Measurements from ENCODE around the gene POLA2.
A peak's percentile ranks its signal among the peaks of the same experiment; 100 is the strongest.
"Not testable (repeated sequence)": the region's sequence is repeated elsewhere in the genome, so short reads cannot be mapped to it uniquely, and the experiment has no call there.

The POLA2 gene

GRCh38 chr11:65261591-65262380 lies at the start of gene POLA2:
POLA2 (plus strand) TSS chr11:65261962; CDS start chr11:65262293, 331 bp downstream.
- peak; percentile 92 for DNase-seq

- no peak for DNase-seq
These were observed 49.4 kb upstream of the POLA2 start for GRCh38 chr11:65212226-65212801.

GRCh38 chr11:65213322-65214211 lies 48.2 kb upstream of the POLA2 start:
- DNase-seq, result no peak

DNA sequence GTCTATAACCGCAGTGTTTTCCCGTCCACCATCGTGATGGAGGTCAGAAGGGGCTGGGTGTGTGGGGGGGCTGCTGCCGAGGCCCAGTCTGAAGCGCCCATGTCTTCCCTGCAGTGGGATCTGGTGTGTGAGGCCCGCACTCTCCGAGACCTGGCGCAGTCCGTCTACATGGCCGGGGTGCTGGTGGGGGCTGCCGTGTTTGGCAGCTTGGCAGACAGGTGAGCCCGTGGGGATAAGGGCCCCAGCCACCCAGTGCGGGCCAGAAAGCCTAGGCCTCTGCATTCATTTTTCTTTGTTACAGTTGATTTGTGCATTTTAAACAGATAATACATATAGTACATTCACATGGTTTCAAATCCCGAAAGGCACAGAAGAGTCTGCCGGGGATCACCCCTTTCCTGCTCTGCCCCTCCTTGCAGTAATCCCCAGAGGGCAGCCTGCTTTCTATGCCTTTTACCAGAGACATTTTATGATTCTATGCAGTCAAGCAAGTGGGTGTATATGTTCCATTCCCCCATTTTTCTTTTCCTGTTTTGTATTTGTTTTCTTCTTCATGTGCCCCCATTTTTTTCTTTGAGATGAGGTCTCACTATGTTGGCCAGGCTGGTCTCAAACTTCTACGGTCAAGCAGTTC lies 47.4 kb upstream of the POLA2 start:
- DNase-seq, result no peak

DNA sequence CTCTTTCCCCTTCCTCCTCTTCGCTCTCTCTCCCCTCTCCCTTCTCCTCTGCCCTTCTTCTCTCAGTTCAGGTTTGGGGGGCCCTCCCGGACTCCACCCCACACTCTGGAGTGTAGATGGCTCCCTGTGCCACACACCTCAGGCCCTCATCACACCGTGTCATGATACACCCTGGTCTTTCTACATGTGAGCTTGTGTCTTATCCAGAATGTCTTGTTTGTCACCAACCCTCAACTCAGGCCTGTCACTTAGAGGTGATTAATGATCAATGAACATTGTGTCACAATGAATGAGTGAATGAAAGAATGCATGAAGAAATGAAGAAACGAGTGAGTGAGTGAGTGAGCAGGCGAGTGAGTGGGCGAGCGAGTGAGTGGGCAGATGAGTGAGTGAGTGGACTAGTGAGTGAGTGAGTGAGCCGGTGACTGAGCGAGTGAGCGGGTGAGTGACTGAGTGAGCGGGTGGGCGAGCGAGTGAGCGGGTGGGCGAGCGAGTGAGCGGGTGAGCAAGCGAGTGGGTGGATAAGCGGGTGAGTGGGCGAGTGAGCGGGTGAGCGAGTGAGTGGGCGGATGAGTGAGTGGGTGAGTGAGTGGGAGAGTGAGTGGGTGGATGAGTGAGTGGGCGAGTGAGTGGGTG lies 46.2 kb upstream of the POLA2 start:
- DNase-seq, result peak; percentile 39

DNA sequence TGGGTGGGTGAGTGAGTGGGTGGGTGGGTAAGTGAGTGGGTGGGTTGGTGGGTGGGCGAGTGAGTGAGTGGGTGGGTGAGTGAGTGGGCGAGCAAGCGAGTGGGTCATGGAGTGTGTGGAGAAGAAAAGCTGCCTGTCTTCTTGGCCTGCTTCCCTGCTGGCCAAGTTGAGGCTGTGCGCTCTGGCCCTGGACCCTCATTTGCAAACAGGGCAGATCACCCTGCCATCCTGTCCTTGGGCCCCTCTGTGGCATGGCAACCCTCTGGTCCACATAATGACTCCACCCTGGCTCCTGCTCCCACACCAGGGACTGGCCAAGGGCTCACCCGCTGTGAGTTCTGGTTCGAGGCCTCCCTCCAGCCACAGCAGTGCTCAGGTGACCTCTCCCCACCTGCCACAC lies 44.9 kb upstream of the POLA2 start:
- DNase-seq, result no peak

DNA sequence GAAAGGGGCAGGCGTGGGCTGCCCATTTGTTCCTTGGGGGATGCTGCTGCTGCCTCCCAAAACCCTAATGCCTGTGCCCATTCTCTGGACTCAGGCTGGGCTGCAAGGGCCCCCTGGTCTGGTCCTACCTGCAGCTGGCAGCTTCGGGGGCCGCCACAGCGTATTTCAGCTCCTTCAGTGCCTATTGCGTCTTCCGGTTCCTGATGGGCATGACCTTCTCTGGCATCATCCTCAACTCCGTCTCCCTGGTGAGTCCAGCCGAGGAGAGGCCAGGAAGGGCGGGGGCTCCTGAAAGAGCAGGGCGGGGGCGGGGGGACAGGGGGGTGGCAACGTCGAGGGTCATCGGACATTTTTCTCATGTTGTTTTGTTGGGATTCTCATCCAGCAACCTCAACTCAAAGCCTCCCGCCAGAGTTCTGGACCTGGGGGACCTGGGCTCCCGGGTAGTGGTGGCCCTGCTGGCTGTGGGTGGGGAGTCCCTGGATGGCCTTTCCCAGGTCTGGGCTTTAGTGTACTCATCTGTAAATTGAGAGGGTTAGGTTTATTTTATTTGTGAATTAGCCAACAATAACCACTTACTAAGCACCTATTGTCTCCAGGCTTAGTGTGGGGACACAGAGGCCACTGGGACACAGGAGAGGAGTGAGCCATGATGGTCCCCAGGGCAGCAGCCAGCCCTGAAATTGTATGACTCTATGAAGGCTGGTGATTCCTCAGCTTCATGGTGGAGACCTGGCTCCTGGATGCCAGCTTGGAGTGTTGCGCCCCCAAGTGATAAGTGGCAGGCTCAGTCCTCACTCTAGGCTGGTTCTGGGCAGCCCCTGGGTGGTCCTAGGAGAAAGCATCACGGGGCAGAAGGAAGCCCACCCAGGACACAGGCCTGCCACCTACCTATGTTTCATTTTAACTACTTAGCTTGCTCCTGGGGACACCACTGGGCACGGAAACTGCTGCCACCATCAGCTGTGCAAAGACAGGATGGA lies 44.0 kb upstream of the POLA2 start:
- no peak for DNase-seq

GRCh38 chr11:65218446-65218845 lies 43.3 kb upstream of the POLA2 start:
- DNase-seq, result no peak

DNA sequence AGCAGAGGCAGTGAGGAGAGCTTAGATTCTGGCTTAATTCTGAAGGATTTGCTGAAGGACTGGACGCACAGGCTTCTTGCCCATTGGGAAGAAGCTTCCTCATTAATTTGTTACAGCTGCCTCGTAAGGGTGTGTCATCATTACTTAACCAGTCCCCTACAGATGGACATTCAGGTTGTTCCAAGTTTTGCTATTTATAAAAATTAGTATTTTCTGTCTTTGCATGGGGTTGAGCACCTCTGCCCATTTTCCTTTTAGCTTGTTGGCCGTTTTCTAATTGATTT lies 41.9 kb upstream of the POLA2 start:
- DNase-seq, result no peak

DNA sequence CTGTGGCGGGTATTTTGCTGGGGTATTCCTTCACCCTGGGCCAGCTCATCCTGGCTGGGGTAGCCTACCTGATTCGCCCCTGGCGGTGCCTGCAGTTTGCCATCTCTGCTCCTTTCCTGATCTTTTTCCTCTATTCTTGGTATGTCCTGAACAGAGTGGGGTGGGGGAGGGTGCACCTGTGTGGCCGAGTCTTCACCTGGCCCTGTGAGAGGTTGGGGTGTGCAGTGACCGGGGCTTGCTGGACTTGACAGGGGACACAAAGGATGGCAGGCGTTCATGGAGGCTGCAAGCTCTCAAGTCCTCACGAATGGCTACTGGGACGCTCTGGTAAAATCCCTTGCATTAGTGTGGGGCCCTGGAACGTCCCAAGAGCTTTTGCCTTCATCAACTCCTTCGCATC lies 40.7 kb upstream of the POLA2 start:
- no peak for DNase-seq

- no peak for DNase-seq
These were observed 38.8 kb upstream of the POLA2 start for GRCh38 chr11:65223011-65223410.

DNA sequence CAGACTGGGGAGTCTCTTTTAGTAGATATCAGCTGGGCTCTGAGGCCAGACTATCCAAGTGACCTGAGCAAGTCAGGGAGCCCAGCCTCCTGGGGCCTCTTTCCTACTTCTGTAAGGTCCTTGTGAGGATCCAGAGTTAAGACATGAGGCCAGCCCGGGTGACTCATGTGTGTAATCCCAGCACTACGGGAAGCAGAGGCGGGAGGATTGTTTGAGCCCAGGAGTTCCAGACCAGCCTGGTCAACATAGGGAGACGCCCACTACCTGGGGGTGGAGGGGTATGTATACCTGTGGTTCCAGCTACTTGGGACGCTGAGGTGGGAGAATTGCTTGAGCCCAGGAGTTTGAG lies 36.9 kb upstream of the POLA2 start:
- no peak for DNase-seq

DNA sequence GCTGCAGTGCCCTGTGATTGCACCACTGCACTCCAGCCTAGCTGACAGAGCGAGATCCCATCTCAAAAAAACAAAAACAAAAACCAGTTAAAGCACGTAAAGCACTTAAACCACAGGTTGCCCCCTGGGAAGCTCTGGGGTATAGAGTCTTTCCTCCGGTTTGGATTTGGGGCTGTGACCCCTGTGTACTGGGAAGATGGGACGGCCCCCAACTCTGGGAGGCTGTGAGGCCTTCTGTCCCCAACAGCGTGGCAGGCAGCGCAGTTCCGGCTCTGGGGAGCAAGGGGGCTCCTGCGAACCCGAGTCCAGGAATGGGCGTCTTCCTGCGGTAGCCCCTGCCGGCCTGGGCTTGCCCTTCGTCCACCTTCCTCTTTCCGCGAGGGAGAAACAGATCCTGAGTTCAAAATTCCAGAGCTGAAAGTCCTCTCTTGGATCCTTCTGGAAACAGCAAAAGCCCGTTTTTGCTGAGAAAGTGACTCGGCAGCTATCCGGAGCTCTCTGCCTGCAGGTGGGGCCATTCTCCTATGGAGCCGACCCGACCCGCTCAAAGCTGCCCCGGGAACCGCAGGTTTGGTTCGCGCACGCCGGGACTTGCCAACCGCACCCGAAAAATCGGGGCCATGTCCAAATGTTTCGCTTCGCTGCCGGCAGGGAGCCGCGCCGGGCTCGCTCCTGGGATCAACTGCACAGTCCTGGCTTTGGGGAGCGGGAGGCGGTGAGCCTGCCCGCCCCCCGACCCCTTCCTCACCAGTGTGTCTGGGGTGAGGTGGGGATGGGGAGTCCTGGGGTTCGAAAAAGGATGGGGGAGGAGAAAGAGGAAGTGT lies 36.3 kb upstream of the POLA2 start:
- DNase-seq, result peak; percentile 53

DNA sequence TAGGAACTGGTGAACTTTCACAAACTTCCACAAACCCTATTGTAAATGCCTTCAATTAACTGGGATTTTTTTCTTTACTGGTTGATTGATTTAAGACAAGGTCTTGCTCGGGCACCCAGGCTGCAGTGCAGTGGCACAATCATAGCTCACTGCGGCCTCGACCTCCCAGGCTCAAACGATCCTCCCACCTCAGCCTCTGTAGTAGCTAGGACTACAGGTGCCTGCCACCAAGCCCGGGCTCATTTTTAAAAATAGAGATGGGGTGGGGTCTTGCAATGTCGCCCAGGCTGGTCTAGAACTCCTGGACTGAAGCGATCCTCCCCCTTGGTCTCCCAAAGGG lies 35.7 kb upstream of the POLA2 start:
- DNase-seq, result no peak

- DNase-seq, result no peak
These were observed 33.9 kb upstream of the POLA2 start for GRCh38 chr11:65227879-65228278.

GRCh38 chr11:65236194-65237059 lies 25.3 kb upstream of the POLA2 start:
- no peak for DNase-seq

- DNase-seq, result not testable (repeated sequence)
These were observed 23.5 kb upstream of the POLA2 start for GRCh38 chr11:65238302-65238701.

DNA sequence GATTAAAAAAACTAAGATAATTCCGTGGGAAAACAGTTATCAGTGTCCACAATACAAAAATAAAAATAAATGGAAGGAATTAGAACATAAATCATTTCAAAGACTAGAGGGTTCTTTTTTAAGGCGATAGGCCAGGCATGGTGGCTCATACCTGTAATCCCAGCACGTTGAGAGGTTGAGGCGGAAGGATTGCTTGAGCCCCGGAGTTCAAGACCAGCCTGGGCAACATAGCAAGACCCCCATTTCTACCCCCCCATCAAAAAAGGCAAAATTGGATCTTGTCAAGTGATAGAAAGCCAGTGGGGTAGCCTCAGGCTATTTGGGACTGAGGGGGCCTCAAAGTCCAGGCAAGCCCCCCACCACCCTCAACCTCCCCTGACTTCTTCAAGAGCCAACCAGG lies 20.6 kb upstream of the POLA2 start:
- DNase-seq, result no peak

DNA sequence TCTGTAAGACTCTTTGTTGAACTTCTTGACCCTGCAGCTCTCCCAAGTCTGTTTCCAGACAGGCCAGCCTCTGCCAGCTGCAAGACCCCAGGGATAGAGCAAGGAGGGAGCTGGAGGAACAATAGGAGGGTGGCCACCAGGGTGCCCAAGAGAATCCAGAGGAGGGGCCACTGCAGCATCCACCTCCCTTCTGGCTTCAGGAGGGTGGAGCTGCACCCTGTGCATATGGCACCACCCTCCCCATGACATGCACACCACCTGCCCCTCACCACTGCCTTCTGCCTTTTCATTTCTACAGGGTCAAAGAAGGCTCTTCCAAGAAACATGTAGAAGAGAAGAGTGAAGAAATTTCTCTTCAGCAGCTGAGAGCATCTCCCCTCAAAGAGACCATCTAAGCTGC lies 20.1 kb upstream of the POLA2 start:
- DNase-seq, result no peak

DNA sequence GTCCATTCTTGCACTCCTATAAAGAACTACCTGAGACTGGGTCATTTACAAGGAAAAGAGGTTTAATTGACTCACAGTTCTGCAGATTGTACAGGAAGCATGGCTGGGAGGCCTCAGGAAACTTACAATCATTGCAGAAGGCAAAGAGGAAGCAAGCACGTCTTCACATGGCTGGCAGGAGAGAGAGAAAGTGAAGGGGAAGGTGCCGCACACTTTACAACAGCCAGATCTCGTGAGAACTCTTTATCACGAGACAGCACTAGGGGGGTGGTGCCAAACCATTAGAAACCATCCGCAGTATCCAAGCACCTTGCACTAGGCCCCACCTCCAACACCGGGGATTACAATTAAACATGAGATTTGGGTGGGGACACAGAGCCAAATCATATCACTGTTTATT lies 19.4 kb upstream of the POLA2 start:
- DNase-seq, result no peak

Data from stimulated activated naive CD4-positive, alpha-beta T cell treated with Interleukin-2 at 50 U/mL for 16 hours (primary cell).